H1 (cell line): ENCODE data around the gene INPP5A. TPM values are rescaled to one million over a fixed set of nuclear protein-coding genes. Genes with fewer than 3 reads are reported as not detected.

ENCODE experiments used
- CTCF ChIA-PET: fragments of 300-600 bp; sonication (Branson Sonifier 250); formaldehyde crosslinking; loops from one replicate; lab custom pipeline; 2021; ENCODE audit not compliant: partially characterized antibody; lab: Charles Lee
- POLR2A ChIA-PET: fragments of 300-600 bp; sonication (Branson Sonifier 250); formaldehyde crosslinking; loops from one replicate; lab custom pipeline; 2021; ENCODE audit warnings: inconsistent platforms; ENCODE audit not compliant: partially characterized antibody; lab: Charles Lee
- DNase-seq, 2 experiments: peaks; one replicate each; pipeline versions ENCODE4 v3.0.0 to v3.0.0-alpha.2; 2010 to 2022; ENCODE audit warnings: low spot score in 2 of 2, low read depth in 1 of 2, mixed read lengths in 1 of 2
- FAIRE-seq: peaks from 2 replicates; lab custom pipeline; 2011; peaks lifted over from hg19 to GRCh38; lab: Jason Lieb, UNC
- H2AFZ ChIP-seq: 2 replicates; pipeline ENCODE4 v1.8.1; 2012; ENCODE audit warnings: low read length, inconsistent platforms
- H2AK5ac ChIP-seq: 2 replicates; pipeline ENCODE4 v1.6.1; 2013; ENCODE audit warnings: low read depth, low read length
- H2BK120ac ChIP-seq: replicated peaks from 2 replicates; pipeline ENCODE3; 2013; ENCODE audit warnings: low read depth, low read length, inconsistent platforms
- H2BK12ac ChIP-seq: 2 replicates; pipeline ENCODE4 v1.6.1; 2013; ENCODE audit warnings: low read depth, low read length
- H2BK15ac ChIP-seq: 2 replicates; pipeline ENCODE4 v1.6.1; 2013; ENCODE audit warnings: low read length
- H2BK20ac ChIP-seq: 2 replicates; pipeline ENCODE4 v1.6.1; 2013; ENCODE audit warnings: low read length
- H2BK5ac ChIP-seq: 2 replicates; pipeline ENCODE4 v1.6.1; 2013; ENCODE audit warnings: low read depth, low read length
- H3K14ac ChIP-seq: 2 replicates; pipeline ENCODE4 v1.6.1; 2013; ENCODE audit warnings: inconsistent platforms; ENCODE audit not compliant: insufficient read length
- H3K18ac ChIP-seq: 2 replicates; pipeline ENCODE4 v1.6.1; 2013; ENCODE audit warnings: low read length; ENCODE audit errors: extremely low read depth
- H3K23ac ChIP-seq: 2 replicates; pipeline ENCODE4 v1.6.1; 2013; ENCODE audit warnings: inconsistent platforms; ENCODE audit not compliant: insufficient read length
- H3K23me2 ChIP-seq: 2 replicates; pipeline ENCODE4 v1.6.1; 2013; ENCODE audit warnings: low read depth, low read length
- H3K27ac ChIP-seq: 2 replicates; pipeline ENCODE4 v1.6.1; 2011; ENCODE audit warnings: low read depth, low read length, inconsistent platforms
- H3K27me3 ChIP-seq, 4 experiments: replicated peaks in 1 of 4; 1 replicate in 1 of 4; 2 replicates in 3 of 4; pipeline versions ENCODE4 v1.6.1 to v1.8.1; 2011 to 2013; ENCODE audit warnings: low read length in 3 of 4, mild to moderate bottlenecking in 3 of 4, inconsistent platforms in 2 of 4, mixed read lengths in 2 of 4, moderate library complexity in 1 of 4; ENCODE audit not compliant: control insufficient read depth in 3 of 4, insufficient read depth in 3 of 4; ENCODE audit errors: extremely low read depth in 1 of 4
- H3K36me3 ChIP-seq, 4 experiments: 2 replicates each; pipeline versions ENCODE4 v1.6.1 to v1.8.1; 2011 to 2013; ENCODE audit warnings: mild to moderate bottlenecking in 4 of 4, low read length in 3 of 4, moderate library complexity in 2 of 4, control low read depth in 1 of 4, inconsistent platforms in 1 of 4; ENCODE audit not compliant: insufficient read depth in 4 of 4, control insufficient read depth in 2 of 4
- H3K4ac ChIP-seq: replicated peaks from 2 replicates; pipeline ENCODE3; 2013; ENCODE audit warnings: low read length, low read depth, mixed read lengths, inconsistent platforms; ENCODE audit not compliant: insufficient read length
- H3K4me1 ChIP-seq, 4 experiments: replicated peaks in 1 of 4; 1 replicate in 1 of 4; 2 replicates in 3 of 4; pipeline versions ENCODE4 v1.6.1 to v1.8.1; 2011 to 2013; ENCODE audit warnings: low read length in 3 of 4, inconsistent platforms in 2 of 4, mixed read lengths in 1 of 4; ENCODE audit not compliant: insufficient read depth in 4 of 4, control insufficient read depth in 3 of 4
- H3K4me2 ChIP-seq, 2 experiments: 2 replicates each; pipeline versions ENCODE4 v1.6.1 to v1.8.1; 2011 to 2013; ENCODE audit warnings: low read depth in 2 of 2, low read length in 2 of 2, control low read depth in 1 of 2, inconsistent platforms in 1 of 2, mild to moderate bottlenecking in 1 of 2; ENCODE audit not compliant: insufficient read depth in 1 of 2
- H3K4me3 ChIP-seq, 4 experiments: fragments of 200-600, 300-600 bp in 1 of 4; sonication (generic), shearing (Covaris generic), sonication (Bioruptor Twin) in 1 of 4; 2 replicates each; pipeline versions ENCODE4 v1.5.1 to v1.8.1; 2011 to 2016; ENCODE audit warnings: low read length in 4 of 4, low read depth in 3 of 4, control low read depth in 2 of 4, inconsistent platforms in 2 of 4, mild to moderate bottlenecking in 2 of 4, mixed read lengths in 1 of 4, moderate library complexity in 1 of 4; ENCODE audit not compliant: insufficient read depth in 2 of 4; ENCODE audit errors: extremely low read depth in 1 of 4
- H3K56ac ChIP-seq: replicated peaks from 2 replicates; pipeline ENCODE3; 2013; ENCODE audit warnings: low read depth, mild to moderate bottlenecking, mixed read lengths, low read length, inconsistent platforms; ENCODE audit not compliant: insufficient read length
- H3K79me1 ChIP-seq: 2 replicates; pipeline ENCODE4 v1.6.1; 2013; ENCODE audit warnings: low read depth, low read length, control low read depth
- H3K79me2 ChIP-seq, 2 experiments: 2 replicates each; pipeline versions ENCODE4 v1.6.1 to v1.8.1; 2012 to 2013; ENCODE audit warnings: low read length in 2 of 2, mild to moderate bottlenecking in 2 of 2, inconsistent platforms in 1 of 2; ENCODE audit not compliant: insufficient read depth in 2 of 2, control insufficient read depth in 1 of 2
- H3K9ac ChIP-seq, 4 experiments: replicated peaks in 1 of 4; 1 replicate in 1 of 4; 2 replicates in 3 of 4; pipeline versions ENCODE4 v1.6.1 to v1.8.1; 2011 to 2013; ENCODE audit warnings: low read depth in 3 of 4, low read length in 3 of 4, control low read depth in 2 of 4, mild to moderate bottlenecking in 2 of 4, moderate library complexity in 2 of 4, inconsistent platforms in 1 of 4; ENCODE audit errors: extremely low read depth in 1 of 4
- H3K9me3 ChIP-seq, 2 experiments: 2 replicates each; pipeline versions ENCODE4 v1.6.1 to v1.8.1; 2012 to 2013; ENCODE audit warnings: mild to moderate bottlenecking in 2 of 2, moderate library complexity in 2 of 2, control low read depth in 1 of 2, inconsistent platforms in 1 of 2, low read depth in 1 of 2, low read length in 1 of 2, mixed read lengths in 1 of 2; ENCODE audit not compliant: insufficient read depth in 2 of 2
- H4K20me1 ChIP-seq, 2 experiments: replicated peaks in 1 of 2; 2 replicates each; pipeline versions ENCODE3 to v1.8.1; 2011 to 2013; ENCODE audit warnings: inconsistent platforms in 2 of 2, low read length in 2 of 2, mild to moderate bottlenecking in 1 of 2; ENCODE audit not compliant: insufficient read depth in 2 of 2, control insufficient read depth in 1 of 2
- H4K5ac ChIP-seq: 2 replicates; pipeline ENCODE4 v1.6.1; 2013; ENCODE audit warnings: low read length, low read depth, mixed read lengths, inconsistent platforms; ENCODE audit not compliant: insufficient read length
- H4K8ac ChIP-seq: 2 replicates; pipeline ENCODE4 v1.8.0; 2013; ENCODE audit warnings: mild to moderate bottlenecking, moderate library complexity, low read length, inconsistent platforms; ENCODE audit not compliant: insufficient read depth; ENCODE audit errors: extremely low read depth
- H4K91ac ChIP-seq: replicated peaks from 2 replicates; pipeline ENCODE3; 2013; ENCODE audit warnings: low read length, mixed read lengths, inconsistent platforms; ENCODE audit not compliant: insufficient read length
- FOSL1 ChIP-seq: IDR thresholded peaks from 2 replicates; pipeline ENCODE4 v1.6.1; 2011; ENCODE audit warnings: mild to moderate bottlenecking, low read depth, low read length, moderate library complexity; ENCODE audit not compliant: insufficient read depth
- NRF1 ChIP-seq: IDR thresholded peaks from 2 replicates; pipeline ENCODE4 v1.6.1; 2011; ENCODE audit warnings: mild to moderate bottlenecking, low read depth, low read length, improper control_type of control experiment
- PHF8 ChIP-seq: fragments of 200-600 bp; sonication (generic); conservative IDR thresholded peaks from 2 replicates; pipeline ENCODE4 v1.7.1; 2012; ENCODE audit warnings: low read depth, mild to moderate bottlenecking, inconsistent platforms, low read length, moderate library complexity
- RBBP5 ChIP-seq: IDR thresholded peaks from 2 replicates; pipeline ENCODE4 v1.7.1; 2012; ENCODE audit warnings: low read depth, mild to moderate bottlenecking, inconsistent platforms, low read length, moderate library complexity, borderline replicate concordance
- SP1 ChIP-seq: IDR thresholded peaks from 2 replicates; pipeline ENCODE4 v1.6.1; 2011; ENCODE audit warnings: low read depth, low read length
- WGBS, 2 experiments: shearing (Covaris generic) in 1 of 2; methylation state at CpG; one replicate each; pipeline versions ENCODE4 v1.1.6 to v1.1.7; 2013 to 2015; ENCODE audit warnings: low lambda C conversion rate in 2 of 2, mixed read lengths in 2 of 2, inconsistent platforms in 1 of 2, low coverage in 1 of 2, missing lambda C conversion rate in 1 of 2; ENCODE audit not compliant: insufficient replicate concordance in 2 of 2, insufficient coverage in 1 of 2, insufficient read length in 1 of 2; ENCODE audit errors: extremely low coverage in 1 of 2, missing lambda C conversion rate in 1 of 2; 5-methylcytosine and 5-hydroxymethylcytosine counted together
- polyA plus RNA-seq, 7 experiments: library from polyadenylated mRNA; depleted of rRNA in 3 of 7; stranded (reverse) in 5 of 7; unstranded in 2 of 7; fragments of >200 nt in 5 of 7; fragments of 200-250 nt in 2 of 7; gene quantifications; 1 replicate in 5 of 7; 2 replicates in 1 of 7; 4 replicates in 1 of 7; pipeline versions ENCODE4 v1.2.1 to v1.2.3, GENCODE V29; 2011 to 2013; ENCODE audit warnings: missing spikeins in 2 of 7, mixed read lengths in 2 of 7
- total RNA-seq: library from RNA; stranded (reverse); fragmentation: NEBNext Ultra II Directional; extraction: Animal tissue kit (Norgen Biotek cat#: 25700); gene quantifications from 2 replicates; pipeline ENCODE4 v1.2.1, GENCODE V29; 2021

The INPP5A gene
- total and polyA plus RNA-seq, 2 of the 8 experiments (the other 6 are each of a cell fraction or from before 2014, with no cell fraction given), result 19.7 to 27.5 TPM

GRCh38 chr10:132523561-132524442, 13.8 kb upstream of the INPP5A start:
- Histone ChIP-seq H3K9me3 (no peaks in the 10 kb centered on the region), H3K56ac (no peak overlapping the region), H3K4me2 (no peak overlapping the region), H3K18ac (no peak overlapping the region), H4K5ac (no peak overlapping the region), H4K20me1 (no peaks in the 10 kb centered on the region), H3K4me1 (peaks cover 0 to 9% (median 5%) of the 10 kb centered on the region in 4 experiments; a peak in 4 of 7 replicates), H3K79me2 (no peaks in the 10 kb centered on the region), H3K23me2 (peaks cover 4% of the 10 kb centered on the region; the same call in 1 of the 2 replicates), H2BK20ac (no peak overlapping the region), H2BK12ac (no peak overlapping the region), H3K27me3 (peaks cover 4 to 30% (median 15%) of the 10 kb centered on the region in 4 experiments), H4K8ac (no peak overlapping the region; the same call in 1 of the 2 replicates), H3K23ac (no peak overlapping the region), H3K4ac (no peak overlapping the region), H3K79me1 (no peaks in the 10 kb centered on the region), H2BK5ac (no peak overlapping the region), H3K4me3 (no peak overlapping the region), H2BK15ac (no peak overlapping the region), H4K91ac (no peak overlapping the region), H2AFZ (no peak overlapping the region), H2BK120ac (no peak overlapping the region), H2AK5ac (no peak overlapping the region), H3K36me3 (no peaks in the 10 kb centered on the region), H3K27ac (no peak overlapping the region), H3K14ac (no peak overlapping the region), H3K9ac (no peak overlapping the region)
- no peak for DNase-seq
- 89% methylated on average over 15 of the region's 15 CpGs; no CpG with 5 or more reads in 1 of the 2 experiments for WGBS, 2 experiments
- CTCF ChIA-PET, result interaction anchor here (0.8 to 1.8 kb wide), 6 partner anchors 11 to 131 kb away, joined by 3 to 7 read pairs (median 4); no protein-coding TSS in a partner anchor
- no peak for FAIRE-seq
- POLR2A ChIA-PET, result interaction anchor here (1.0 to 2.3 kb wide), 2 partner anchors 13 to 47 kb away, joined by 3 to 7 read pairs; no protein-coding TSS in a partner anchor
- TF ChIP-seq FOSL1 (no peak), RBBP5 (no peak), SP1 (no peak), NRF1 (no peak), PHF8 (no peak)
